COLO668 (cell line): Measurements from ENCODE around the gene FHDC1.

ENCODE experiments used
- DNase-seq: peaks from one replicate; lab custom pipeline; 2025; ENCODE audit not compliant: unreplicated experiment; lab: John Stamatoyannopoulos, UW

FHDC1 gene

DNA sequence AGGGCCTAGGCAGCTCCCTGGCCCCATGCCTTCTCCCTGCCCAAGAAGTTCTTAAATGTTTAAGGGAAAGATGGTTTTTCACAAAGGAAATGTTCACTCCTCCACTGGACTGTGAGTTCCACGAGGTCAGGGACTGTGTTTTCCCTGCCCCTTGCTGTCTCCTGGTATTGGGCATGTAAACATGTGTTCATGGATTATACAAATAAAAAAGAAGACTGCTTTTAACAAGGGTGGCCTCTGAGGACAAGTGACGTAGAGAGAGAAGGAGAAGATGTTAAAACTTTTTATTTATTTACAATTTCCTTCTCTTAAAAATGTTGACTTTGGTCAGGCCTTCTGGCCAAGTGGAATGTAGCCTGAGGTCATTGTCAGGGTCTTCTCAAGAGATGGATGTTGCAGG, 66.0 kb downstream of the FHDC1 start:
- DNase-seq, result no peak

DNA sequence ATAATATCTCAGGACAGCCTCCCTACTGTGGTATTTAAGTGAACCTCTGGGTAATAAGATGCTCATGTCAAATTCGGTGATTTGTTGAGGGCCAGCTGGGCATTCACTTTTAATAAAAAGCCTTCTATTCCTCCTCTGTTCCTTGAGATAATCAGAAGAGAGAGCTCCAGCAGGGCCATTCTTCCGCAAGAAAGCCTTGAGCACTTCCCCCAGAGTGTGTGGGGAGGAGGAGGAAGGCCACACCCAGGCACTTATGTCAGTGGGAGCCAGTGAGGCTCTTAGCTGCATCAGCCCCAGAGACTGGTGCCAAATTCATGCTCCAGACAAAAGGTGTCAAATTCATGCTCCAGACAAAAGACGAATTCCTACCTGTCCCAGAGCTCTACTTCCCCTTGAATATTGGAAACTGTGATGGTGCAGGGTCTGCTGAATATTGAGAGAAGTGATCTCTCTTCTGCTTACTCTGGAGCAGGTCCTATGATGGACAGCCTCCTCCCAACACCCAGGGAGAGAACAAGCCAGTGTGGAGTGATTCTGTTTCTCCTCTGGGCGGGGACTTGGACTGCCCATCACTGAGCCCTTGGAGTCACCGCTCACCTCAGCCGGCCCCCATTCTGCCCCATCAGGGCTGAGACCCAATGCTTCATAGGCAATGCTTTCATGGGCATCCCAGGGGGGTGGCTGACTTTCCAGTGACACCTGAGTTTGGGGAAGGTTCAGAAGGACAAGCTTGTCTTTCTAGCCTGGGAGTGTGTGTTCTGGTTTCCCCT, 68.1 kb downstream of the FHDC1 start:
- no peak for DNase-seq

GRCh38 chr4:153005899-153006381, 69.8 kb downstream of the FHDC1 start:
- no peak for DNase-seq

- DNase-seq, result no peak
These were observed 72.6 kb downstream of the FHDC1 start for GRCh38 chr4:153008578-153009199.

GRCh38 chr4:153010146-153010545, 74.0 kb downstream of the FHDC1 start:
- no peak for DNase-seq

- no peak for DNase-seq
These were observed 77.3 kb downstream of the FHDC1 start for GRCh38 chr4:153013202-153013977.

GRCh38 chr4:153014460-153014859, 78.3 kb downstream of the FHDC1 start:
- DNase-seq, result no peak

DNA sequence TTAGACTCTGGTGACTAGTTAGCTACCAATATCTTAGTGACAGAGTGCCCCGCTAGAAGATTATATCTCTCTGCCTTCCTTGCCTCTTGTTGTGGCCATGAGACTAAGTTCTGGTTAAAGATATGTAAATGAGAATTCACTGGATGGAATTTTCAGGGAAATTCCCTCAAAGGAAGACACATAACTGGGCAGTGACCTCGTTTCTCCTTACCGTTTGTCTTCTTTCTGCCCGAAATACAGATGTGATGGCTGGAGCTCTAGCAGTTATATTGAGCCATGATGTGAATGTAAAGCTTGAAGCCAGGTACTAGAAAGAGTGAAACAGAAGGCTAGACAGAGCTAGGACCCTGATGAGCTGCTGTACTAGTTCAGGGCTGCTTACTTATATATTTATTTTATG, 80.5 kb downstream of the FHDC1 start:
- no peak for DNase-seq

GRCh38 chr4:153018031-153018430, 81.9 kb downstream of the FHDC1 start:
- DNase-seq, result no peak

GRCh38 chr4:153018684-153019083, 82.6 kb downstream of the FHDC1 start:
- no peak for DNase-seq

DNA sequence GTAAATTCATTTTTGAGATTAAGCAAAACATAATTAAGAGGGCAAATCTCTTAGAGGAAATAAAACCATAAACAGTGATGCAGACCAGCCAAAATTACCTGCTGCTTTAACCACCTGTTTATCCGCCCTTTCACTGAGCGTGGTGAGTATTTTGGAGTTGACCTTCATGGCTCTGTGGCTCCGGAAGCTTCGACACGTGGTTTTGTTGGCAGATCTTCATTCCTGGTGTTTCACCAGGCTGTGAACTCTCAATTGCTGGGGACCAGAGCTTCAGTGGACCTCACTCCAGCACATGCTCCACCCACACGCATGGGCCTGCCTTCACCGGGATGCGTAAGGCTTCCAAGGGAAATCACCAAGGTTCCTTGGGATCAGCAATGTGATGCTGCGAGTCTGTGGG, 83.8 kb downstream of the FHDC1 start:
- no peak for DNase-seq

DNA sequence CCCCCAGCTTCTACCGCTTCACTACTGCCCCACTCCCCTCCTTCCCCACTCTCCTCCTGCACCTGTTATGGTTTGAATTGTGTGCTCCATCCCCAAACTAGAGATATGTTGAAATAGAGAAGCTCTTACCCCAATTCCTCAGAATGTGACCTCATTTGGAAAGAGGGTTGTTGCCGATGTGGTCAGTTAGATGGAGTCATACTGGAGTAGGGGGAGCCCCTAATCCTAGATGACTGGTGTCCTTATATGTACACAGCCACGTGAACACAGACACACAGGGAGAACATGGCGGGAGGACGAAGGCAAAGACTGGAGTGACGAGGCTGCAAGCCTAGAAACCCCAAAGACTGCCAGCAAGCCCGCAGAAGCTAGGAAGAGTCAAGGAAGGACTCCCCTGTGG, 84.3 kb downstream of the FHDC1 start:
- no peak for DNase-seq

DNA sequence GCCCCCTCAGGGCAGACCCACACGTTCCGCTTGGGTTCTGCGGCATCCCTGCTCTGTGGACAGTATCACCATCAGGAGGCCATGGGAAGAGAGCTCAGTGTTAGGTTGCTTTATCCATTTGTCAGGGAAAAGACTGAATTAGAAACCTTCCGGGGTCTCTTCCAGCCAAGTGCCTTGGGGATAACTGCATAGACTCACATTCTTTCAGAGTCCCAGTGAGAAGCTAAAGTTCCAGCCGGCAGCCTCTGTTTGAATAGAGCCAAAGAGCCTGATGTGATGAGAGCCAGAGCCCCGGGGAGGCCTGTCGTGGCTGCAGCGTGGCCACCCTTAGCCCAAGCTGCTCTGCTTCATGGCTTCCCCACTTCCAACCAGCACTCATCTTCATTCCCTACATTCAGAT, 85.2 kb downstream of the FHDC1 start:
- DNase-seq, result no peak

DNA sequence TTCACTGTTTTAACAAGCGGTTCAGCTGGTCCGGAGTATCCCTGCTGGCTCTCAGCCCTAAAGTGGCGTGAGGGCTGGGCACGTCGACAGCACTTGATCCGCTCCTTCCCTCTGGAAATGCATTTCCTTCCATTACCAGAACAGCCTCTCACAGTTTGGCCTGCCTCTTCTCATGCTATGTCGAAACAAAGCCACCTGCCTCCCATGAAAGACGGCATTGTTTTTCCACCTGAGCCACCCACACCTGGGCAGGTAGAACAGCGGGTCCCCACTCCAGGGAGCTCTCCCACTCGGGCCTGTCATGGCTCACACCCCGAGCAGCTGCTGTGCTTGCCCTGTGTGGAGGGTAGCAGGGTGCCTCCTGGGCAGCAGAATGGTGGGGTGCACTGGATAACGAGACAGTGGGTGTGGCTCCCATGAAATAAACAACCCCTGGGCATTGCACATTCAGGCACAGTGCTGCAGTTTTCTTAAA, 86.2 kb downstream of the FHDC1 start:
- DNase-seq, result peak; percentile 60

DNA sequence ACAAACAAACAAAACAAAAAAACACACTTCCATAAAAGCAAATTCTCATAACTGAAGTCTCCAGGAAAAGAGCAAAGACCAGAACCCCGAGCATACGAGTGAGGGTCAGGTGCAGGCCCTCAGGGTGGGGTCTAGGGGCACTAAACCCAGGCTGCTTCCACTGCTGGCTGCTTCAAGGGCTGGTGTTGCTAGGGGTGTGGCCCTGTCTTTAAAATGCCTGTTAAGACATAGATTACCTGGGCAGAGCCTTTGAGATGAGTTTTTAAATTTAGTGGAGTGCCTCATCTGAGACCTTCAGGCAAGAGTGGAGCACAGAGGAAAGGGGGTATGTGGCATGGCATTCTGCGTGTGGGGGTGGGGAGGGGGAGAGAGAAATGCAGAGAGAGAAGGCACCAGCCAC, 87.0 kb downstream of the FHDC1 start:
- DNase-seq, result no peak

GRCh38 chr4:153023692-153024394, 87.7 kb downstream of the FHDC1 start:
- no peak for DNase-seq

DNA sequence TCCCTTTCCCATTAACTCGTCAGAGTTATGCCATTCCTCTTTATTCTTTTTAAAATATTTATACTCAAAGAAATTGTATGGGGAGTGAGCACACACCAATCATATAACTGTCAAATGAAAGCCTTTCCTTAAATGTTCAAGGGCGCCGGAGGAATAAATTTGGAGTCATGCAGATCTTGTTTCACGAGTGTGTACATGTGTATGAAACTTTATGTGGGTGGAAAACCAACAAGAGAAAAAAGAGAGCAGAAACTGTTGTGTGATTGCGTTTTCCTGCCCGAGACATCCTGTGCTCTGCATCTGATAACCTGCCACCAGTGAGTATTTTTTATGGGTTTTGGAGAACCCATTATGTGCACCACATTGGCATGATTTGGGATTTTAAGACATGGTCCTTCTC, 88.3 kb downstream of the FHDC1 start:
- no peak for DNase-seq

DNA sequence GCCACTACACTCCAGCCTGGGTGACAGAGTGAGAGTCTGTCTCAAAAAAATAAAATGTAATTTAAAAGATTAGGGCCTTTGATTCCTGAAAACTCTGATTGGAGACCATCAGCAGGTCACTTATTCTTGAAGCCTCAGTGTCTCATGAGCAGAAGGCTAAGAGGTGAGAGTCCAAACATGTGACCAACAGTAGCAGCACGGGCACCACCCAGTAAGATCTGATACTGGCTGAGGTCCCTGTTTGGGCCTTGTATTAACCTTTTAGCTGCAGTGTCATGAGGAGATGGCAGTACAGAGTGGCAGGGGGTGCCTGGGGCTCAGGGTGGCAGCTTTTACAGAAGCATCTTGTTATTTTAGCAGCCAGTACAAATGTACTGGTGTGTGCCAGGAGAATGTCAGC, 89.3 kb downstream of the FHDC1 start:
- DNase-seq, result no peak

GRCh38 chr4:153026591-153027346, 90.6 kb downstream of the FHDC1 start:
- no peak for DNase-seq

DNA sequence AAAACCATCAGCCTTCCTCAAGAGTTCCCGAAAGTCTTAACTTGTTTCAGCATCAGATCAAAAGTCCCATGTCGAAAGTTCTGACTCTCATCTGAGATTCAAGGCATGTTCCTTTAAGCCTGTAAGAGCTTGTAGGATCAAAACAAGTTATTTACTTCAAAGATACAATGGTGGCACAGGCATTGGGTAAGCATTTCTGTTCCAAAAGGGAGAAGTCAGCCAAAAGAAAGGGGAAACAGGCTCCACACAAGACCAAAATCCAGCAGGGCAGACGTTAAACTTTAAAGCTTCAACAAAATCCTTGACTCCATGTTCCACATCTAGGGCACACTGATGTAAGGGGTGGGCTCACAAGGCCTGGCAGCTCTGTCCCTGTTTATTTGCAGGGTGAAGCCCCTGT, 91.7 kb downstream of the FHDC1 start:
- DNase-seq, result no peak
